Measurements from ENCODE around the gene CDC42EP3. TPM values are rescaled to one million over a fixed set of nuclear protein-coding genes. Genes with fewer than 3 reads are reported as not detected.

The CDC42EP3 gene
- total and polyA plus RNA-seq, 2 experiments from 2014 or later = 19.3 to 33.0 TPM

DNA sequence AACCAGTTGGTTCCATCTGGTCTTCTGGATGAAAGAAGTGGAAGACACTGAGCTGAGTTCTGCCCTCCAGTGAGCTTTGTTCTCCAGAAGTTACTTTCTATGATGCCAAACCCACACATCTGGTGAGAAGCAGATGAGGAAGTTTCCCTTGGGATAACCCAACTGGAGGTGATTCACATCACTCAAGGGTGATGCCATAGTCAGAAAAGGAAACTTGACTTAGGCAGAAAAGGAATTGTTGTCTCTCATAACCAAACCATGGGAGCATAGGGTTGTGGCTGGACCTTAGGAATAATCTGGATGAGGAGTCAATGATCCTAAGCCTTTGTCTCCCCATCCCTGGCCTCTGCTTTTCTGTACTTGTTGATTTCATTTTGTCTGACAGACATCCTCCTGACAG lies 43.7 kb downstream of the CDC42EP3 start:
- no peaks in the 10 kb centered on the region for H3K27me3 ChIP-seq
- no peaks in the 10 kb centered on the region for H3K36me3 ChIP-seq (replicated peaks; ENCODE audit: insufficient read depth, low read depth)
- H4K20me1 ChIP-seq (ENCODE audit: insufficient read depth, poor library complexity, severe bottlenecking) = no peaks in the 10 kb centered on the region
- H3K4me2 ChIP-seq = no peak overlapping the region
- H3K9me3 ChIP-seq (ENCODE audit: low read depth) = no peaks in the 10 kb centered on the region
- H3K4me3 ChIP-seq = no peak overlapping the region
- no peaks in the 10 kb centered on the region for H3K79me2 ChIP-seq
- peaks cover 18% of the 10 kb centered on the region for H3K4me1 ChIP-seq (ENCODE audit: insufficient read depth)
- no peaks in the 10 kb centered on the region for H3K9me2 ChIP-seq (replicated peaks; ENCODE audit: insufficient read depth)
- no peak for DNase-seq (ENCODE audit: low spot score)
- H2AFZ ChIP-seq = no peak overlapping the region
- H3K27ac ChIP-seq = no peak overlapping the region
- TF ChIP-seq EZH2 (IDR thresholded peaks at IDR 0.05; ENCODE audit: borderline replicate concordance) = no peak
- TF ChIP-seq, protein P1, sequence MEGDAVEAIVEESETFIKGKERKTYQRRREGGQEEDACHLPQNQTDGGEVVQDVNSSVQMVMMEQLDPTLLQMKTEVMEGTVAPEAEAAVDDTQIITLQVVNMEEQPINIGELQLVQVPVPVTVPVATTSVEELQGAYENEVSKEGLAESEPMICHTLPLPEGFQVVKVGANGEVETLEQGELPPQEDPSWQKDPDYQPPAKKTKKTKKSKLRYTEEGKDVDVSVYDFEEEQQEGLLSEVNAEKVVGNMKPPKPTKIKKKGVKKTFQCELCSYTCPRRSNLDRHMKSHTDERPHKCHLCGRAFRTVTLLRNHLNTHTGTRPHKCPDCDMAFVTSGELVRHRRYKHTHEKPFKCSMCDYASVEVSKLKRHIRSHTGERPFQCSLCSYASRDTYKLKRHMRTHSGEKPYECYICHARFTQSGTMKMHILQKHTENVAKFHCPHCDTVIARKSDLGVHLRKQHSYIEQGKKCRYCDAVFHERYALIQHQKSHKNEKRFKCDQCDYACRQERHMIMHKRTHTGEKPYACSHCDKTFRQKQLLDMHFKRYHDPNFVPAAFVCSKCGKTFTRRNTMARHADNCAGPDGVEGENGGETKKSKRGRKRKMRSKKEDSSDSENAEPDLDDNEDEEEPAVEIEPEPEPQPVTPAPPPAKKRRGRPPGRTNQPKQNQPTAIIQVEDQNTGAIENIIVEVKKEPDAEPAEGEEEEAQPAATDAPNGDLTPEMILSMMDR (IDR thresholded peaks at IDR 0.05; ENCODE audit: poor library complexity) = no peak
- no peak for TF ChIP-seq EZH2phosphoT487 (IDR thresholded peaks at IDR 0.05; ENCODE audit: low read depth, severe bottlenecking, unreplicated experiment)

- no peaks in the 10 kb centered on the region for H3K9me3 ChIP-seq (ENCODE audit: low read depth)
- no peak overlapping the region for H3K27ac ChIP-seq
- no peaks in the 10 kb centered on the region for H3K27me3 ChIP-seq
- 77% methylated on average over 11 of the region's 11 CpGs for WGBS (ENCODE audit: low lambda C conversion rate, missing lambda C conversion rate)
- DNase-seq (ENCODE audit: low spot score) = no peak
- H3K4me1 ChIP-seq (ENCODE audit: insufficient read depth) = peaks cover 6% of the 10 kb centered on the region
- no peaks in the 10 kb centered on the region for H3K9me2 ChIP-seq (replicated peaks; ENCODE audit: insufficient read depth)
- no peaks in the 10 kb centered on the region for H3K36me3 ChIP-seq (replicated peaks; ENCODE audit: insufficient read depth, low read depth)
- no peak overlapping the region for H2AFZ ChIP-seq
- TF ChIP-seq, protein P1 (IDR thresholded peaks at IDR 0.05; ENCODE audit: poor library complexity) = no peak
- no peak for TF ChIP-seq EZH2 (IDR thresholded peaks at IDR 0.05; ENCODE audit: borderline replicate concordance)
- TF ChIP-seq EZH2phosphoT487 (IDR thresholded peaks at IDR 0.05; ENCODE audit: low read depth, severe bottlenecking, unreplicated experiment) = no peak
- no peak overlapping the region for H3K4me2 ChIP-seq
- H3K79me2 ChIP-seq = no peaks in the 10 kb centered on the region
- no peak overlapping the region for H3K4me3 ChIP-seq
- no peaks in the 10 kb centered on the region for H4K20me1 ChIP-seq (ENCODE audit: insufficient read depth, poor library complexity, severe bottlenecking)
Measured at GRCh38 chr2:37625796-37626571, 45.5 kb downstream of the CDC42EP3 start.

DNA sequence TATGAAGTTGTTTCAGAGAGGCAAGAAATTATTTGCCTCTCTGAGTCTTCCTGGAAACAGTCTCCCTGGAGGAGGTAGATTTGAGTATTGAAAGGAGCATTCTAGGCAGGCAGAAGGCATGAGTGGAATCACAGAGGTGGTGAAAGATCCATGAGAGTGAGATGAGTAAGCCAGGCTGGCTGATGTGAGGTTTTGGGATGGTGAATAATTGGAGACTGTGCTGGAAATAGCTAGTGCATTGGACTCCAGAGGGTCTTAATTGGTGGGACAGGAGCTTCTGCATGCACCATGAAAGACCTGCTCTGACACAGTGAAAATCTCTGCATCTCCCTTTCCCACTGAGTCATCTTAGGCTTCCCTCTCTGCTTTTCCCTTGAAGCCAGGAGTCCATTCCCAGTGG lies 46.3 kb downstream of the CDC42EP3 start:
- H3K27ac ChIP-seq = no peak overlapping the region
- no peaks in the 10 kb centered on the region for H3K27me3 ChIP-seq
- H3K4me2 ChIP-seq = no peak overlapping the region
- no peaks in the 10 kb centered on the region for H4K20me1 ChIP-seq (ENCODE audit: insufficient read depth, poor library complexity, severe bottlenecking)
- DNase-seq (ENCODE audit: low spot score) = no peak
- no peak for TF ChIP-seq EZH2phosphoT487 (IDR thresholded peaks at IDR 0.05; ENCODE audit: low read depth, severe bottlenecking, unreplicated experiment)
- TF ChIP-seq, protein P1 (IDR thresholded peaks at IDR 0.05; ENCODE audit: poor library complexity) = no peak
- no peak for TF ChIP-seq EZH2 (IDR thresholded peaks at IDR 0.05; ENCODE audit: borderline replicate concordance)
- no peak overlapping the region for H2AFZ ChIP-seq
- no peaks in the 10 kb centered on the region for H3K36me3 ChIP-seq (replicated peaks; ENCODE audit: insufficient read depth, low read depth)
- no peaks in the 10 kb centered on the region for H3K79me2 ChIP-seq
- no peaks in the 10 kb centered on the region for H3K9me3 ChIP-seq (ENCODE audit: low read depth)
- peaks cover 6% of the 10 kb centered on the region for H3K4me1 ChIP-seq (ENCODE audit: insufficient read depth)
- no peaks in the 10 kb centered on the region for H3K9me2 ChIP-seq (replicated peaks; ENCODE audit: insufficient read depth)
- H3K4me3 ChIP-seq = no peak overlapping the region

Measured in hepatocyte (in vitro differentiated cells).